ENCODE data around the gene CCNY.

The CCNY gene

DNA sequence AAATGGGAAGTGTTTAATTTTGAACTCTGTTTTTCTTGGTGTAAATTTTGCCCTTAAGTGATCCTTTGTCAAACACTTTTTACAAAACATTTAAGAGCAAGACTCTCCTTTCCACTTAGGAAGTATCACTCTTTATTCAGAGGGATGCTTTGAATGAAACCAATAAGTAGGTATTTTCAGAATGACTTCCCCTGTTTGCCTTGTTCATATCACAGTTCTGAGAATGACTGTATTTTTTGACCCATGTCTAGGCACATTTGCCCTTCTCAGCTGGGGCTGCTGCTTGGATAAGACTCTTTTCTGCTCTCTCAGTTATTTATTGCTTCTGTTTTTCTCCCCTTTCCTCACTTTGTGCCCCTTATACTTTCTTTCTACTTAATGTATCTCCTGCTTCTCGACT is 98.2 kb downstream of the CCNY start:
- DNase-seq, result no peak

DNA sequence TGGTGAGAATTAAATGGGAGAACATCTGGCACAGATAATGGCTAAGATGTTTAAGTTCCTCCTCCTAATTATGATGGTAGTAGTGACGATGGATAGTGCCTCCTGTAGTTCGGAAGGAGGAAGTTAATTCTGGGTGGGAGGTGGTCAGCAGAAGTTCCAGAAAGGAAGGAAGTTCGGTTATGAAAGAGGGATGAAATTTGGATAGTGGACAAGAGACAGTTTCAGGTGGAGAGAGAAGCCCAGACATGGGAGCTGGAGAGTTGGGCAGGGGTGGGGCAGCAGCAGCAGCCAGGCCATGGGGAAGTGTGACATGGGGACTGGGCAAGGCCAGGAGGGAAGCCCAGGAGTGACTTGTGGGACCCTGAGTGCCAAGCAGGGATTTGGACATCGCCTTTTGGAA is 99.5 kb downstream of the CCNY start:
- no peak for DNase-seq

- DNase-seq, result no peak
Measured at GRCh38 chr10:35437829-35438228, 101.5 kb downstream of the CCNY start.

DNA sequence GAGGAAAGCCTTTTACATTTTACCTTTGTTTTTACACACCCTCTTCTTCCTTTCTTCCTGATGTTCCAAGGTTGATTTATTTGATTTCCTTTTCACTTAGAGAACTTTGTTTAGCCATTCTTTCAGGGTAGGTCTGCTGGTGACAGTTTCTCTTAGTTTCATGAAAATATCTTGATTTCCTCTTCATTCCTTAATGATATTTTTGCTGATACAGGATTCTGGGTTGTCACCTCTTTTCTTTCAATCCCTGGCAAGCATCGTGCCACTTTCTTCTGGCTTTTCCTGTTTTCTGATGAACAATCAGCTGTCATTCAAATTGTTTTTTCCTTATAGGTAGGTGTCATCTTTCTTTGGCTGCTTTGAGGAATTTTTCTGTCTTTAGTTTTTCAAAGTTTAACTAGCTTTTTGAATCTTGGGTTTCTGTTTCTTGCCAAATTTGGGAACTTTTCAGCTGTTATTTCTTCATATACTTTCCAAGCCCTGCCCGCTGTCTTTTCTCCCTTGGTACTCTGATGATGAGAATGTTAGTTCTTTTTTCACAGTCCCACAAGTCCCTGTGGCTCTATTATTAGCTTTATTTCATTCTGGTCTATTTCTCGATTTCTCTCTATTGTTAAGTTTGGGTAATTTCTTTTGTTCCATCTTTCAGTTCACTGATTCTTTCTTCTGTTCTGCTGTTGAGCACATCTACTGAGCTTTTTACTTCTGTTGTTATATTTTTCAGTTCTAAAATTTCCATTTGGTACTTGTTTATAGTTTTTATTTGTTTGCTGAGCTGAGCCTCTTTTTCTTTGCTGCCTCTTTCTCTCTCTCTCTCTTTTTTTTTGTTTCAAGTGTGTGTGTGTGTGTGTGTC is 102.6 kb downstream of the CCNY start:
- DNase-seq, result no peak

- no peak for DNase-seq
Measured at GRCh38 chr10:35440016-35440415, 103.7 kb downstream of the CCNY start.

GRCh38 chr10:35442028-35442427 is 105.7 kb downstream of the CCNY start:
- DNase-seq, result peak; percentile 37

- no peak for DNase-seq
Measured at GRCh38 chr10:35442592-35442991, 106.3 kb downstream of the CCNY start.

DNA sequence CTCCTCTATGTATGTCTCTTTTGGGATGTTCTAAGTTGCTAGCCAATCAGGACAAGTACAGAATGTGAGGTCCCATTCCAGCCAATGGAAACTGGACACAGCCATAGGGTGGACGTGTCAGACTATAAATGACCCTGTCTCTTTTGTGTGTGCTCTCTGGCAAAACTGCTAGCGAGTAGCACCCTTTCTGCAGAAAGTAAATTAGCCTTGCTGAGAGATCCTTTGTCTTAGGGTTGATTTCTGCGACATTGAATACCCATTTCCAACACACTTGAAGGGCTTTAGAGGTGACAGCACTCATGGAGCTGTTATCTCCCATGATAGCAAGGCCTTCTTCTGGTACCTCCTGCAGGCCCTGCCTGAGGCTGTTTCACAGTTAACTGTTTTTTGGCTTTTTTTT is 107.5 kb downstream of the CCNY start:
- no peak for DNase-seq

DNA sequence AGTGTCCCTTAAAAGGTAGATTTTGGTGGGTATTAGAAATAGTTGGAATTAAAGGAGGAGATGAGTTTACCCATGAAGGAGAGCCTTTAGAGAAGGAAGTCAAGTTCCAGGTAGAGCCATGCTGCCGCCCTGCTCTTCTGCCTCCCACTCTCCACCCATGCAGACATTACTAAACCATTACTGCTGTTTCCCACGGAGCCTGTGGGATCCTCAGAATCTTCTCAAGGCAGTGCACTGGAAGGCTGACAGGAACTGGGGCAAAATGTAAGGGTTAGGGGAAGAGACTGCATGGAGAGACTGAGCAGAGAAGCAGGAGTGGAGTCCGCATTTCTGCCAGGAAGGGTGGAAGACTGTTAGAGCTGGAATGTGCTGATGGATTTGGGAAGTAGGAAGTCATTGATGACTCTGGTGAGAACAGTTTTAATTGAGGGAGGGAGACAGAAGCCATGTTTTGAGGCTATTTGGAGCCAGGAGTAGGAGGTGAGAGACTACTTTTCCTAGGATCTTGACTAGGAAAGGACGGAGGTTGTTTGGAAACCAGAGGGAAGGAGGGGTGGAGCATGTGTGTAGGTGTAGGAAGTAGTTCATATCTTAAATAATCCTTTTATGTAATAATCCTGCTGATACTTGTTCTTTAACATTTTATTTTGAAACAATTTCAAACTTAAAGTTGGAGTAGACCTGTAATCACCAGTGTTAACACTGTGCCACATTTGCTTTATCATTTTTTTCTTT is 109.0 kb downstream of the CCNY start:
- DNase-seq, result no peak

DNA sequence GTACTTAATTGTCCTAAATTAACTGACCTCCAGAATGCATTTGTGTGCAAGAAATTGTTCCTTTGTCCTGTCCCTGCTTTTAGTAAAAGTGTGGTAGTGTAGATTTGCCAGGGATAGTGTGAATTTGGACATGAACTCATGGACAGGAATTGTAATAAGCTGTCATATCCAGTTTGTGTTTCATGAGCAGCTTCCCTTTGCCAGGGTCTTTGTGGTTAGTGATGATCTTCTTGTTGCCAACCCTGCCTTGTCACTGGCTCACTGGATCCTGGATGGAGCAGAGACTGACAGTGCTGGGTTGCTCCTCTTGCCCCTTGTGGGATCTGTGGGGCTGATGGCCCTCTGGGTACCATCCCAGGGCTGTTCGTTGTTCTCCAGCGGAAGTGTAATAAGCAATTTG is 110.1 kb downstream of the CCNY start:
- no peak for DNase-seq

GRCh38 chr10:35447693-35448407 is 111.5 kb downstream of the CCNY start:
- DNase-seq, result peak; percentile 69

DNA sequence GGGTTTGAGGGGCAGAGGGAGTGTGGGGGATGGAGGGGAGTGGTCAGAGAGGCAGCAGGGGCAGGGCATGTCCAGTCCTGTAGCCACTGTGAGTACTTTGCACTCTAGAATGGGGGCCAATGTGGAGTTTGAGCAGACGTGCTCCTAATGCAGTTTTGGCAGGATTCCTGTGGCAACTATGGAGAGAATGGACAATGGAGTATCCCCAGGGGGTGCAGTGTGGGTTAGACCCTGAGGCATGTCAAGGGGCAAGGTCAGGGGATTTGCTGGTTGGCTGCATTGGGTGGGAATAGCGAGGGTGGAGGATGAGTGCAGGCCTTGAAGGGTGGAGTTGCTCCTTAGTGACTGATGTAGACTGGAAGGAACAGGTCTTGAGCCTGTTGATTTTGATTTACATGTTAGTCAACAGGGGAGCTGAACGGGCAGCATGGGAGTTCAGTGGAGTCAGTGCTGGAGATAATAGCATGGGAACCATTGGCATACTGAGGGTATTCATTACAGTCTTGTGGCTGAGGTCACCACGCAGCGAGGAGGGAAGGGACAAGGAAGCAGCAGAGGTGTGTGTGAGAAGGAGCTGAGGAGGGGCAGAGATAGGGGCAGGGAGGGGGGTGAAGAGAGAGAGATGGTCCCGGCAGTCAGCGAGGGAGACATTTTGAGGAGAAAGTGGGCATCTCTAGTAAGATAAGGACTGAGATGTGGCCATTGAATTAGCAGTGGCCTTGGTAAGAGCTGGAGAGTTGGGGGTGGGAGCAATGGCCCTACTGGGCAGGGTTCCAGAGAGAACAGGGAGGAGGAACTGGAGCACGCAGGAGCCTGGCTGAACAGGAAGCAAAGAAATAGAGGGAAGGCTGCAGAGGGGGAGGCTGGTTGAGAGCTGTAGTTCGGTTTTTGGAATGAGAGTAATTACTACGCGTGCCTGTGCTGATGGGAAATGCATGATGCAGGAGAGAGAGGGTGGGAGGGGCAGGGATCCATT is 112.7 kb downstream of the CCNY start:
- peak; percentile 31 for DNase-seq

DNA sequence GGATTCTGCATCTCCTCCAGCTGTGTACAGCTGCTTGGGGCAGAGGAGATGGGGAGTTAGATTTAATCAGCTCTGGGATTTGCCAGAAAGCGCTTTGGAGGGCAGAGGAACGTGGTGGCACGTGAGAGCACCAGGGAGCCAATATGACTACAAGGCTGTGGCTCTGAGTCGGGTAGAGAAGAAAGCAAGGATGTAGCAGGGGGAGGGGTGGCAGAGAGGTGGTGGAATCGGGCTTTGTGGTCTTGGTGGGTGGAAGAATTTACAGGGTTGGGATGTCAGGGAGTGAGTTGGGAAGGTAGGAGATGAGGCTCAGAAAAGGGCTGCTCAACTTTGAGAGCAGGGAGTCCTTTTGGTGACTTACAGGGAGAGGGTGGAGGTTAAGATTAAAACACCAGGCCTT is 113.6 kb downstream of the CCNY start:
- no peak for DNase-seq

DNA sequence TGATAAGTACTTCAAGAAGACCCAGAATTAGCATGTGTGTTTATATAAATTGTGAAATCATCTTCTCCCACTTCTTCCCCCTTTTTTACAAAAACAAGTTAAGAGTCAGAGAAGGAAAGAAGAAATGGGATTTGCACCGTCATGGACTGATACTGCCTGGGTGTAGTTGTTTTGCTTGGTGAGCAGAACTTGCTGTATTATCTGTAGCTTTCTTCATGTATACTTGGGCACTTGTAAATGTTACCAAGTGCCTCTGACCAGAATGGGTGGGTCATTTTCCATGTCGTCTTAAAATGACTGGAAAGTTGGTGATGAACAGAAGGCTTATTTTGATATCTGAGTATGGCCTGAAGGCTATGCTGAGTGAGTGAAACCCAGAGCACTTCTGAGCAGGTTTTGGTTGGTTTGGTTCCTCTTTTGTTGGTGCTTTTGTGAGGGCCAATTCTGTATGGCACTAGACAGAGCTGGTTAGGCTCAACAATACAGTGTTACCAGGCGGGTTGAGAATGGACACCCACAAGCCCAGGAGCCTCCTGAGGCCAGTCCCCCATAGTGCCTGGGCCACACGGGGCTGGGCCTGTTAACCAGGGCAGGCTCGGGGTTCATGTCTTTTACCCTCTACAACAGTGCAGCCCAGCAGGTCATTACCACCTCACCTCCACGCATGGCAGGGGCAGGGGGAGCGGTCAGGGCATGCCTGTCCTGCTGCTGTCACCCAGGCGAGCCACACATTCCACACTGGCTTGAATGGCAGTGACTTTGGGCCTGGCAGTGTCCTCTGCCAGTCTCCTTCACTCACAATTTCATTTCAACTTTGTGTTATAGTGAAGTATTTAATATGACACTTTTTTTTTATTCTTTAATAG is 115.1 kb downstream of the CCNY start:
- no peak for DNase-seq

DNA sequence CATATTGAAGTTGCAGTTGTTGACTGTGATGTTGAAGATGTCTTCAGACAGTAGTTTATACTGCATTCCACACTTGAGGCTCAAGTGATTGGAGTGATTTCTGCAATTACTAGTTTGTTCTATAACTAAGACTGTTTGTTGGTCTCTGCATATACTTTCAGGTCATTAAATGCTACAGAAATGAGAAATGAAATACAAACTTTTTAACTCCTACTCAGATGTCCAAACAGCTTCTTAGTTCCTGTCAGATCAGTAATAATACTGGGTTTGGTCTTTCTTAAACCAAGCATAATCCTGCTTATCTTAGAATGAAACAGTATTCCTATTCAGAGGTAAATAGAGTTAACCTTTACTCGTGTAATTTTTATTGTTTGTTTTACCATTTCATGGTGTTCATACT is 115.9 kb downstream of the CCNY start:
- no peak for DNase-seq

DNA sequence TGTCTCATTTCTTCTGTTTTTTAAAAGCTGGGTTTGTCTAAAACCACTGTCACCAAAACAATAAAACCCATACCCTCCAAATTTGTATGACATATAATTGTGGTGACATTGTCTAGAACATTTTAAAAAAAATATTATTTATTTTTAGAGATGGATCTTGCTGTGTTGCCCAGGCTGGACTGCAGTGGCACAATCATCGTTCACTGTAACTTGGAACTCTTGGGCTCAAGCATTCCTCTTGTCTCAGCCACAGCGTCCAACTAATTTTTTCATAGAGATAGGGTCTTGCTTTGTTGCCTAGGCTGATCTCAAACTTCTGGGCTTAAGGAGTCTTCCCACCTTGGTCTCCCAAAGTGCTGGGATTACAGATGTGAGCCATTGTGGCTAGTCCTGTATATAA is 116.5 kb downstream of the CCNY start:
- no peak for DNase-seq

GRCh38 chr10:35453855-35454532 is 117.7 kb downstream of the CCNY start:
- DNase-seq, result peak; percentile 52

GRCh38 chr10:35456153-35456720 is 119.9 kb downstream of the CCNY start:
- DNase-seq, result no peak

- no peak for DNase-seq
Measured at GRCh38 chr10:35456784-35457183, 120.5 kb downstream of the CCNY start.

Data from fibroblast of skin of right biceps (primary cell).